Upper lobe of right lung (tissue), 1 donor: ENCODE data around the gene LINGO1. TPM values are rescaled to one million over a fixed set of nuclear protein-coding genes. Genes with fewer than 3 reads are reported as not detected.

Source experiments
- ATAC-seq: fragments of 200-7000 bp; cut with Tn5 transposase; one replicate; pipeline ENCODE4 v1.9.1; 2020; ENCODE audit warnings: mild to moderate bottlenecking, moderate library complexity
- DNase-seq: peaks from one replicate; pipeline ENCODE4 v3.0.0-alpha.2; 2020
- H3K27ac ChIP-seq: fragments of 200-600 bp; one replicate; pipeline ENCODE4 v1.8.0; 2022
- H3K27me3 ChIP-seq: fragments of 200-600 bp; one replicate; pipeline ENCODE4 v1.8.0; 2022; ENCODE audit warnings: mild to moderate bottlenecking
- H3K36me3 ChIP-seq: fragments of 200-600 bp; one replicate; pipeline ENCODE4 v1.8.0; 2022
- H3K4me1 ChIP-seq: fragments of 200-600 bp; one replicate; pipeline ENCODE4 v1.8.0; 2022
- H3K4me3 ChIP-seq: fragments of 200-600 bp; one replicate; pipeline ENCODE4 v1.8.0; 2022; ENCODE audit warnings: mild to moderate bottlenecking
- H3K9me3 ChIP-seq: fragments of 200-600 bp; one replicate; pipeline ENCODE4 v1.8.0; 2022
- CTCF ChIP-seq: fragments of 200-600 bp; IDR thresholded peaks from one replicate; pipeline ENCODE4 v1.8.0; 2022; ENCODE audit warnings: antibody characterized with exemption
- intact Hi-C: fragments of 100-400 bp; cut with DNase I; formaldehyde crosslinking; loops from one replicate; pipeline ENCODE4 v1.11.0; 2022
- total RNA-seq: library from RNA; stranded (reverse); fragmentation: NEBNext Ultra II Directional; extraction: Animal tissue kit (Norgen Biotek cat#: 25700); gene quantifications from one replicate; pipeline ENCODE4 v1.2.1, GENCODE V29; 2021
- donor health status: DM: no; HTN: yes; CAD: no; lungs with severe emphysema.

LINGO1 gene
- total RNA-seq, 1 donor from 2014 or later = 0.98 TPM

GRCh38 chr15:77602800-77603199 is 29.9 kb downstream of the LINGO1 start:
- Histone ChIP-seq H3K36me3 (no peaks in the 10 kb centered on the region), H3K4me1 (no peaks in the 10 kb centered on the region), H3K27ac (no peak overlapping the region), H3K9me3 (no peaks in the 10 kb centered on the region), H3K4me3 (no peak overlapping the region), H3K27me3 (peaks cover 7% of the 10 kb centered on the region)
- no peak for TF ChIP-seq CTCF
- intact Hi-C loops = no loop called here
- DNase-seq (no peak), ATAC-seq (no peak)

GRCh38 chr15:77599899-77600298 is 32.8 kb downstream of the LINGO1 start:
- Histone ChIP-seq H3K9me3 (no peaks in the 10 kb centered on the region), H3K4me3 (no peak overlapping the region)
- ATAC-seq = peak; percentile 19

GRCh38 chr15:77599357-77599756 is 33.4 kb downstream of the LINGO1 start:
- ATAC-seq (no peak), DNase-seq (no peak)
- intact Hi-C loops = no loop called here
- no peak overlapping the region for H3K4me3 ChIP-seq
- H3K27ac ChIP-seq = no peak overlapping the region
- H3K9me3 ChIP-seq = no peaks in the 10 kb centered on the region
- TF ChIP-seq CTCF = no peak
- no peaks in the 10 kb centered on the region for H3K27me3 ChIP-seq
- H3K4me1 ChIP-seq = no peaks in the 10 kb centered on the region
- no peaks in the 10 kb centered on the region for H3K36me3 ChIP-seq

More at GRCh38 chr15:77599899-77600298, 32.8 kb downstream of the LINGO1 start:
- DNase-seq = no peak
- H3K4me1 ChIP-seq = no peaks in the 10 kb centered on the region
- no peaks in the 10 kb centered on the region for H3K36me3 ChIP-seq
- intact Hi-C loops = no loop called here
- H3K27ac ChIP-seq = no peak overlapping the region
- no peak for TF ChIP-seq CTCF
- no peaks in the 10 kb centered on the region for H3K27me3 ChIP-seq

- no peak for TF ChIP-seq CTCF
- H3K27ac ChIP-seq = no peak overlapping the region
- intact Hi-C loops = no loop called here
- no peak overlapping the region for H3K4me3 ChIP-seq
- no peak for ATAC-seq
- H3K27me3 ChIP-seq = no peaks in the 10 kb centered on the region
- no peaks in the 10 kb centered on the region for H3K36me3 ChIP-seq
- H3K9me3 ChIP-seq = no peaks in the 10 kb centered on the region
- no peaks in the 10 kb centered on the region for H3K4me1 ChIP-seq
- no peak for DNase-seq
Observed at GRCh38 chr15:77598644-77599043, 34.1 kb downstream of the LINGO1 start.

GRCh38 chr15:77597804-77598453 is 34.8 kb downstream of the LINGO1 start:
- DNase-seq = no peak
- Histone ChIP-seq H3K27ac (no peak overlapping the region), H3K9me3 (no peaks in the 10 kb centered on the region), H3K27me3 (no peaks in the 10 kb centered on the region), H3K36me3 (no peaks in the 10 kb centered on the region), H3K4me3 (no peak overlapping the region), H3K4me1 (no peaks in the 10 kb centered on the region)
- no peak for TF ChIP-seq CTCF
- intact Hi-C loops = no loop called here
- ATAC-seq = no peak
